Endothelial cell of umbilical vein (primary cell): ENCODE results near the gene GP9. TPM values are rescaled to one million over a fixed set of nuclear protein-coding genes. Genes with fewer than 3 reads are reported as not detected.

Experiments used
- BruUV-seq: library from RNA; stranded (reverse); fragments of 400-500 nt; replicated peaks from 2 replicates; lab custom pipeline; 2021; lab: Mats Ljungman, UMichigan
- CTCF ChIA-PET: fragments of 300-600, 350-600 bp; sonication (Branson Sonifier 250); formaldehyde crosslinking; loops from one replicate; lab custom pipeline; 2021; ENCODE audit warnings: antibody characterized with exemption, inconsistent platforms; lab: Charles Lee
- POLR2A ChIA-PET: fragments of 300-600, 350-600 bp; sonication (Branson Sonifier 250); formaldehyde crosslinking; loops from one replicate; lab custom pipeline; 2021; ENCODE audit warnings: antibody characterized with exemption, inconsistent platforms; lab: Charles Lee
- DNase-seq: peaks from one replicate; pipeline ENCODE4 v3.0.0-alpha.2; 2011; ENCODE audit warnings: low read depth, low spot score
- FAIRE-seq: peaks from 2 replicates; lab custom pipeline; 2011; peaks lifted over from hg19 to GRCh38; lab: Jason Lieb, UNC
- H2AFZ ChIP-seq: 2 replicates; pipeline ENCODE4 v1.6.0; 2012; ENCODE audit warnings: low read depth, low read length, control low read depth, inconsistent platforms
- H3K27ac ChIP-seq: 2 replicates; pipeline ENCODE4 v1.5.1; 2011; ENCODE audit warnings: low read depth, mild to moderate bottlenecking, control low read depth, low read length, moderate library complexity; ENCODE audit not compliant: insufficient read depth
- H3K27me3 ChIP-seq, 2 experiments: 2 replicates each; pipeline versions ENCODE4 v1.6.0 to v1.6.1; 2011; ENCODE audit warnings: low read length in 2 of 2, mixed read lengths in 1 of 2; ENCODE audit not compliant: control insufficient read depth in 2 of 2, insufficient read depth in 2 of 2
- H3K36me3 ChIP-seq, 2 experiments: 2 replicates in 1 of 2; 3 replicates in 1 of 2; pipeline ENCODE4 v1.5.1; 2011; ENCODE audit warnings: low read length in 2 of 2, mild to moderate bottlenecking in 1 of 2, moderate library complexity in 1 of 2; ENCODE audit not compliant: control insufficient read depth in 2 of 2, insufficient read depth in 2 of 2; ENCODE audit errors: extremely low read depth in 1 of 2
- H3K4me1 ChIP-seq: 3 replicates; pipeline ENCODE4 v1.5.1; 2011; ENCODE audit warnings: mild to moderate bottlenecking, low read length; ENCODE audit not compliant: control insufficient read depth, insufficient read depth; ENCODE audit errors: extremely low read depth
- H3K4me2 ChIP-seq: 2 replicates; pipeline ENCODE4 v1.6.1; 2011; ENCODE audit warnings: low read length, control low read depth, mixed read lengths; ENCODE audit not compliant: insufficient read depth
- H3K4me3 ChIP-seq, 3 experiments: fragments of 200-600 bp in 1 of 3; sonication (generic), shearing (Covaris generic) in 1 of 3; replicated peaks in 1 of 3; 2 replicates each; pipeline ENCODE4 v1.5.1; 2011 to 2016; ENCODE audit warnings: control low read depth in 3 of 3, low read length in 3 of 3, mild to moderate bottlenecking in 2 of 3, inconsistent platforms in 1 of 3, low read depth in 1 of 3, moderate library complexity in 1 of 3; ENCODE audit not compliant: insufficient read depth in 1 of 3
- H3K79me2 ChIP-seq: 2 replicates; pipeline ENCODE4 v1.6.0; 2012; ENCODE audit warnings: low read length, inconsistent platforms; ENCODE audit not compliant: control insufficient read depth, insufficient read depth
- H3K9ac ChIP-seq: replicated peaks from 2 replicates; pipeline ENCODE3; 2011; ENCODE audit warnings: low read length, control low read depth; ENCODE audit not compliant: insufficient read depth; ENCODE audit errors: extremely low read depth
- H3K9me1 ChIP-seq: replicated peaks from 3 replicates; pipeline ENCODE4 v1.6.0; 2011; ENCODE audit warnings: mild to moderate bottlenecking, low read length; ENCODE audit not compliant: control insufficient read depth, insufficient read depth; ENCODE audit errors: extremely low read depth
- H3K9me3 ChIP-seq: replicated peaks from 2 replicates; pipeline ENCODE4 v1.5.1; 2012; ENCODE audit warnings: low read length, inconsistent platforms; ENCODE audit not compliant: control insufficient read depth, insufficient read depth
- H4K20me1 ChIP-seq: replicated peaks from 2 replicates; pipeline ENCODE3; 2011; ENCODE audit warnings: mild to moderate bottlenecking, low read length; ENCODE audit not compliant: control insufficient read depth, insufficient read depth; ENCODE audit errors: extremely low read depth
- CTCF ChIP-seq, 2 donors: IDR thresholded peaks; 1 replicate in 1 of 2; 2 replicates in 1 of 2; pipeline ENCODE4 v1.5.1; 2011; ENCODE audit warnings: low read length in 2 of 2, mild to moderate bottlenecking in 2 of 2, moderate library complexity in 2 of 2, control low read depth in 1 of 2, inconsistent platforms in 1 of 2, low read depth in 1 of 2; ENCODE audit not compliant: insufficient read depth in 1 of 2; ENCODE audit errors: extremely low read depth in 1 of 2
- EZH2 ChIP-seq: IDR thresholded peaks from 2 replicates; pipeline ENCODE4 v1.6.1; 2012; ENCODE audit warnings: borderline replicate concordance, low read depth, mild to moderate bottlenecking, moderate library complexity, low read length, inconsistent platforms; ENCODE audit not compliant: severe bottlenecking
- FOS ChIP-seq: IDR thresholded peaks from 2 replicates; pipeline ENCODE4 v1.6.1; 2011; ENCODE audit warnings: mild to moderate bottlenecking, low read length, moderate library complexity, borderline replicate concordance; ENCODE audit not compliant: insufficient read depth
- GATA2 ChIP-seq: IDR thresholded peaks from 2 replicates; pipeline ENCODE4 v1.7.0; 2011; ENCODE audit warnings: low read depth, mild to moderate bottlenecking, moderate library complexity, mixed read lengths, low read length; ENCODE audit not compliant: insufficient read length, insufficient read depth
- JUN ChIP-seq: IDR thresholded peaks from 2 replicates; pipeline ENCODE4 v1.6.1; 2011; ENCODE audit warnings: borderline replicate concordance, low read depth; ENCODE audit not compliant: insufficient read length, insufficient read depth
- MYC ChIP-seq: IDR thresholded peaks from one replicate; pipeline ENCODE4 v1.6.1; 2011; ENCODE audit warnings: mild to moderate bottlenecking, low read depth, low read length
- POLR2A ChIP-seq: IDR thresholded peaks from 2 replicates; pipeline ENCODE4 v1.6.1; 2012; ENCODE audit warnings: low read depth, mild to moderate bottlenecking, control low read depth, low read length
- POLR2AphosphoS5 ChIP-seq: IDR thresholded peaks from 2 replicates; pipeline ENCODE4 v1.6.1; 2012; ENCODE audit warnings: low read depth, mild to moderate bottlenecking, control low read depth, low read length, moderate library complexity; ENCODE audit not compliant: insufficient read depth
- dilution Hi-C: fragments of 300-500 bp; cut with MboI; formaldehyde crosslinking; loops from one replicate; pipeline ENCODE4 v1.15.0; 2019; ENCODE audit warnings: low sequenced_read_pairs; ENCODE audit not compliant: extremely low pct_ligation_motif_present
- intact Hi-C: fragments of 100-400 bp; cut with micrococcal nuclease; formaldehyde crosslinking; loops from one replicate; pipeline ENCODE4 v1.10.0; 2022
- polyA plus RNA-seq, 4 experiments: library from polyadenylated mRNA; depleted of rRNA in 3 of 4; stranded (reverse) in 3 of 4; unstranded in 1 of 4; fragments of >200 nt; gene quantifications; 2 replicates each; pipeline versions ENCODE4 v1.2.1 to v1.2.3, GENCODE V29; 2011 to 2012; ENCODE audit warnings: missing spikeins in 1 of 4
- total RNA-seq: library from RNA; stranded (reverse); gene quantifications from 2 replicates; pipeline ENCODE4 v1.2.3, GENCODE V29; 2021
- TF ChIP-seq, protein P1 (sequence below): IDR thresholded peaks from 2 replicates; pipeline ENCODE4 v1.6.1; 2011; ENCODE audit not compliant: insufficient read depth, insufficient read length

The GP9 gene
- total and polyA plus RNA-seq, 2 donors (not counting 3 experiments of a cell fraction or from before 2014, with no cell fraction given), result not detected

DNA sequence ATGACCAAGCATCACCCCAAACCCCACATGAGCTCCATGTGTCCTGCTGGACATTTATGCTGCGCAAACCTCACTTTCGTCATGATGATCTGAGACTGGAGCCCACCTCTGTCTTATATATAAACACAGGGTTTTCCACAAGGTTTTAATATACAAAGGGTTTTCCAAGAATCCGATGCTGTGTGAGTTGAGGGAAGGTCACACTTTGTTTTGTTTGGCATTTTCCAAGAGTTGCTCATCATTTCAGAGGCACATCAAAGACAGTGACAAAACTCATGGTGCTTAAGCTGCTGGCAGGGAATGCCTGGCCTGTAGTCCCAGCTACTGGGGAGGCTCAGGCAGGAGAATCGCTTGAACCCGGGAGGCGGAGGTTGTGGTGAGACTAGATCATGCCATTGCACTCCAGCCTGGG, 39.4 kb upstream of the GP9 start:
- dilution Hi-C loops (no loop called here), intact Hi-C loops (no loop called here)
- H3K36me3 ChIP-seq, result no peaks in the 10 kb centered on the region
- no peaks in the 10 kb centered on the region for H4K20me1 ChIP-seq
- H2AFZ ChIP-seq, result no peak overlapping the region
- FAIRE-seq, result no peak
- no peak overlapping the region for H3K27ac ChIP-seq
- H3K4me2 ChIP-seq, result no peak overlapping the region
- H3K4me1 ChIP-seq, result peaks cover 16% of the 10 kb centered on the region
- ChIA-PET POLR2A (no interaction called here), CTCF (interaction anchor here (5.0 kb wide), 1 partner anchor 51 kb away, joined by 34 read pairs; no protein-coding TSS in a partner anchor)
- BruUV-seq, result no TSS peak
- H3K79me2 ChIP-seq, result no peaks in the 10 kb centered on the region
- no peaks in the 10 kb centered on the region for H3K9me3 ChIP-seq
- no peaks in the 10 kb centered on the region for H3K27me3 ChIP-seq
- no peak for TF ChIP-seq POLR2AphosphoS5
- no peak for TF ChIP-seq POLR2A
- no peak for TF ChIP-seq FOS
- TF ChIP-seq EZH2, result no peak
- TF ChIP-seq, protein P1, sequence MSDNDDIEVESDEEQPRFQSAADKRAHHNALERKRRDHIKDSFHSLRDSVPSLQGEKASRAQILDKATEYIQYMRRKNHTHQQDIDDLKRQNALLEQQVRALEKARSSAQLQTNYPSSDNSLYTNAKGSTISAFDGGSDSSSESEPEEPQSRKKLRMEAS, result no peak
- no peak for TF ChIP-seq JUN
- no peak for TF ChIP-seq MYC
- TF ChIP-seq GATA2, result no peak
- TF ChIP-seq CTCF (IDR thresholded peaks at IDR 0.05; ENCODE audit: extremely low read depth in 1 of 2, insufficient read depth in 1 of 2, low read depth in 1 of 2, low read length in 2 of 2), result no peak
- H3K9ac ChIP-seq, result no peak overlapping the region
- H3K4me3 ChIP-seq, result no peak overlapping the region
- no peaks in the 10 kb centered on the region for H3K9me1 ChIP-seq
- DNase-seq, result no peak
